ENCODE measurements around the gene HTR4.

Gene HTR4

GRCh38 chr5:148466236-148466580 lies 188.1 kb downstream of the HTR4 start:
- no peak overlapping the region for H3K4me3 ChIP-seq (replicated peaks; ENCODE audit: low read depth, low read length)
- H3K27me3 ChIP-seq (replicated peaks; ENCODE audit: control insufficient read depth, insufficient read depth, low read length): no peaks in the 10 kb centered on the region; the same call in 1 of the 2 replicates
- DNase-seq (ENCODE audit: extremely low read depth, insufficient read length): no peak
- no peak for TF ChIP-seq CTCF (IDR thresholded peaks at IDR 0.05; ENCODE audit: insufficient read depth, low read length, poor library complexity, severe bottlenecking)
- H3K36me3 ChIP-seq (ENCODE audit: control insufficient read depth, insufficient read depth, low read length): no peaks in the 10 kb centered on the region

- H3K27me3 ChIP-seq (replicated peaks; ENCODE audit: control insufficient read depth, insufficient read depth, low read length): no peaks in the 10 kb centered on the region; the same call in 1 of the 2 replicates
- H3K36me3 ChIP-seq (ENCODE audit: control insufficient read depth, insufficient read depth, low read length): no peaks in the 10 kb centered on the region
- no peak for TF ChIP-seq CTCF (IDR thresholded peaks at IDR 0.05; ENCODE audit: insufficient read depth, low read length, poor library complexity, severe bottlenecking)
- H3K4me3 ChIP-seq (replicated peaks; ENCODE audit: low read depth, low read length): no peak overlapping the region
- DNase-seq (ENCODE audit: extremely low read depth, insufficient read length): no peak
Measured at GRCh38 chr5:148465381-148466235, 188.7 kb downstream of the HTR4 start.

- TF ChIP-seq CTCF (IDR thresholded peaks at IDR 0.05; ENCODE audit: insufficient read depth, low read length, poor library complexity, severe bottlenecking): no peak
- no peaks in the 10 kb centered on the region for H3K36me3 ChIP-seq (ENCODE audit: control insufficient read depth, insufficient read depth, low read length)
- H3K4me3 ChIP-seq (replicated peaks; ENCODE audit: low read depth, low read length): no peak overlapping the region
- no peaks in the 10 kb centered on the region; the same call in 1 of the 2 replicates for H3K27me3 ChIP-seq (replicated peaks; ENCODE audit: control insufficient read depth, insufficient read depth, low read length)
- no peak for DNase-seq (ENCODE audit: extremely low read depth, insufficient read length)
Measured at GRCh38 chr5:148459669-148460068, 194.7 kb downstream of the HTR4 start.

GRCh38 chr5:148458036-148458888 lies 196.1 kb downstream of the HTR4 start:
- H3K4me3 ChIP-seq (replicated peaks; ENCODE audit: low read depth, low read length): no peak overlapping the region
- H3K27me3 ChIP-seq (replicated peaks; ENCODE audit: control insufficient read depth, insufficient read depth, low read length): no peaks in the 10 kb centered on the region; the same call in 1 of the 2 replicates
- no peaks in the 10 kb centered on the region for H3K36me3 ChIP-seq (ENCODE audit: control insufficient read depth, insufficient read depth, low read length)
- no peak for TF ChIP-seq CTCF (IDR thresholded peaks at IDR 0.05; ENCODE audit: insufficient read depth, low read length, poor library complexity, severe bottlenecking)
- no peak for DNase-seq (ENCODE audit: extremely low read depth, insufficient read length)

- TF ChIP-seq CTCF (IDR thresholded peaks at IDR 0.05; ENCODE audit: insufficient read depth, low read length, poor library complexity, severe bottlenecking): peak; percentile 36
- Histone ChIP-seq H3K36me3 (ENCODE audit: control insufficient read depth, insufficient read depth, low read length) (no peaks in the 10 kb centered on the region), H3K27me3 (replicated peaks; ENCODE audit: control insufficient read depth, insufficient read depth, low read length) (no peaks in the 10 kb centered on the region; the same call in 1 of the 2 replicates), H3K4me3 (replicated peaks; ENCODE audit: low read depth, low read length) (no peak overlapping the region)
- peak; percentile 15 for DNase-seq (ENCODE audit: extremely low read depth, insufficient read length)
Measured at GRCh38 chr5:148457183-148457620, 197.1 kb downstream of the HTR4 start.

Measured in GM06990 (cell line).